Activated CD4-positive, alpha-beta memory T cell treated with anti-CD3 and anti-CD28 coated beads for 36 hours (primary cell): ENCODE measurements around the gene AVPR1A. TPM values are rescaled to one million over a fixed set of nuclear protein-coding genes. Genes with fewer than 3 reads are reported as not detected.
A peak's percentile ranks its signal among the peaks of the same experiment; 100 is the strongest.
"Not testable (repeated sequence)": the region's sequence is repeated elsewhere in the genome, so short reads cannot be mapped to it uniquely, and the experiment has no call there.

Experiments used
- CTCF ChIA-PET: fragments of 350-600 bp; sonication (Branson Sonifier 250); formaldehyde crosslinking; loops from one replicate; lab custom pipeline; 2021; ENCODE audit warnings: antibody characterized with exemption, inconsistent platforms; lab: Charles Lee
- POLR2A ChIA-PET: fragments of 350-600 bp; sonication (Branson Sonifier 250); formaldehyde crosslinking; loops from one replicate; lab custom pipeline; 2021; ENCODE audit warnings: antibody characterized with exemption; lab: Charles Lee
- DNase-seq: peaks from one replicate; pipeline ENCODE4 v3.0.0-alpha.2; 2020
- H3K27ac Mint-ChIP-seq: one replicate; pipeline ENCODE4 v1.8.0; 2021; ENCODE audit warnings: mixed read lengths
- H3K27me3 Mint-ChIP-seq: one replicate; pipeline ENCODE4 v1.8.0; 2021; ENCODE audit warnings: mixed read lengths
- H3K36me3 Mint-ChIP-seq: one replicate; pipeline ENCODE4 v1.8.0; 2021; ENCODE audit warnings: mixed read lengths
- H3K4me1 Mint-ChIP-seq: one replicate; pipeline ENCODE4 v1.8.0; 2021; ENCODE audit warnings: low read depth, mixed read lengths
- H3K4me3 Mint-ChIP-seq: one replicate; pipeline ENCODE4 v1.8.0; 2021; ENCODE audit warnings: mild to moderate bottlenecking, mixed read lengths
- H3K9me3 Mint-ChIP-seq: one replicate; pipeline ENCODE4 v1.8.0; 2021; ENCODE audit warnings: mixed read lengths
- intact Hi-C: fragments of 100-400 bp; cut with micrococcal nuclease; formaldehyde crosslinking; loops from one replicate; pipeline ENCODE4 v1.15.1; 2023
- total RNA-seq, 2 experiments: library from RNA; stranded (reverse); gene quantifications; one replicate each; pipeline ENCODE4 v1.2.3, GENCODE V29; 2021

The AVPR1A gene
- total RNA-seq, result not detected

DNA sequence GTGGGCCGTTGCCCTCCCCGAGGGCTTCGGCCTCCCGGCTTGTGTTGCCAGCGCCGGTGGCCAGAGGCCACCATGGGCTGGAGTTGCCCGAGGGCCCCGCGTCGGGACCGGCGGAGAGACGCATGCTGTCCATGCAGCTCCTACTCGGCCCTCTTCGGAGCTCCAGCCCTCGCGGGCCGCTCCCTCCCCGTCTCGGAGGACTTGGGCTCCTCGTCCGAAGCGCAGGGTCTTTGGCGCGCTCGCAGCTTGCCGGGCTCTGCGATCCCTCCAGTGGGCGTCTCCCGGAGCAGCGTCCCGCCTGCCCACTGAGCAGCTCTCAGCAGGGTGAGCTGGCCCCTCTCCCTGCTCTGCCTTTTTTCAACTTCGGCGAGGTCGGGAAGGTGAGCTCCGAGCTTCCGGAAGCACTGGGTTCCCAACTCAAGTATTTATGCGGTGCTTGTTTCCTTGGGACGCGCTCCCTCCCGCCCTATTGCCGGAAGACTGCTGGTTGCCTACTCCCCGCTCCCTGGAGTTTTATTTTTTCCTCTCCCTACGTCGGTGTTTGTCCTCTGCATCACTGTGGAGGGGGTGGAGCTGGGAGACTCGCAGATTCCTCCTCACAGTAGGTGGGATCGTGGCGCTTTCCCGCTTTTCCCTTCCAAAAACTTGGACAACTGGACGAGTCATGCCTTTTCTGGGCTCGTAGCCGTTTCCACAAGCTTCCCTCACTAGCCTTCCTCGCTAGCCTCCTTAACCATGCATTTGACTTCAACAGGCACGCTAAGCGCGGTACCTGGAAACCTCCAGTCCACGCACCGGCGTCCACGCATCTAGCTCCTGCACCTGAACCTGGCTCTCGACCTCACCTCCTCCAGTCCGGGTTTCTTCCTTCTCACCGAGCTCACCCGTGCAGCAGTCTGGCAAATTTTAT lies at the start of gene AVPR1A:
Gene AVPR1A (minus strand): TSS at position 489 of the 910 bp plus-strand sequence. CDS start 365 bp downstream, at position 124.
- CTCF ChIA-PET, result interaction anchor here (0.8 kb wide), 1 partner anchor 19 kb away, joined by 3 read pairs; no protein-coding TSS in a partner anchor

DNA sequence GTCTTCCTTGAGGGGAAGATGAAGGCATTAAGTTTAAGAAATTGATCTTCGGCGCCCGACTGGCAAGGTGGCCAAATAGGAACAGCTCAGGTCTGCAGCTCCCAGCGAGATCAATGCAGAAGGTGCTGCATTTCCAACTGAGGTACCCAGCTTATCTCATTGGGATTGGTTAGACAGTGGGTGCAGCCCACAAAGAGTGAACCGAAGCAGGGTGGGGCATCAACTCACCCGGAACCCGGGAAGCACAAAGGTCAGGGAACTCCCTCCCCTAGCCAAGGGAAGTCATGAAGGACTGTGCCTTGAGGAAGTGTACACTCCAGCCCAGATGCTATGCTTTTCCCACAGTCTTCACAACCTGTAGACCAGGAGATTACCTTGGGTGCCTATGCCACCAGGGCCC lies 45.2 kb upstream of the AVPR1A start:
- Mint-ChIP-seq H3K9me3 (peaks cover 13% of the 10 kb centered on the region), H3K27me3 (no peaks in the 10 kb centered on the region), H3K4me1 (no peaks in the 10 kb centered on the region), H3K36me3 (no peaks in the 10 kb centered on the region), H3K27ac (no peak overlapping the region), H3K4me3 (no peak overlapping the region)
- intact Hi-C loops, result no loop called here
- ChIA-PET CTCF (no interaction called here), POLR2A (no interaction called here)
- no peak for DNase-seq

More for the DNA sequence above, at the start of gene AVPR1A:
- Mint-ChIP-seq H3K4me1 (peaks cover 12% of the 10 kb centered on the region), H3K36me3 (no peaks in the 10 kb centered on the region), H3K27me3 (peaks cover 38% of the 10 kb centered on the region), H3K4me3 (no peak within 1 kb of the TSS), H3K27ac (no peak within 1 kb of the TSS), H3K9me3 (no peaks in the 10 kb centered on the region)
- no peak for DNase-seq
- POLR2A ChIA-PET, result no interaction called here
- intact Hi-C loops, result no loop called here

DNA sequence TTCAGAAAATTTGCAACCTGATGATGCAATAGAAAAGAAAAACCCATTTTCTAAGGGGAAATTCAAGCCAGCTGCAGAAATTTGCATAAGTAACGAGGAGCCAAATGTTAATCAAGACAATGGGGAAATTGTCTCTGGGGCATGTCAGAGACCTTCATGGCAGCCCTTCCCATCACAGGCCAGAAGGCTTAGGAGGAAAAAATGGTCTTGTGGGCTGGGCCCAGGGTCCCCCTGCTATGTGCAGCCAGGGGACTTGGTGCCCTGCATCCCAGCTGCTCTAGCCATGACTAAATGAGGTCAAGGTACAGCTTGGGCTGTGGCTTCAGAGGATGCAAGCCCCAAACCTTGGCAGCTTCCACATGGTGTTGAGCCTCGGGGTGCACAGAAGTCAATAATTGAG lies 28.2 kb upstream of the AVPR1A start:
- Mint-ChIP-seq H3K27ac (no peak overlapping the region), H3K9me3 (peaks cover 40% of the 10 kb centered on the region), H3K4me1 (no peaks in the 10 kb centered on the region), H3K36me3 (peaks cover 3% of the 10 kb centered on the region), H3K4me3 (no peak overlapping the region), H3K27me3 (no peaks in the 10 kb centered on the region)
- no peak for DNase-seq
- intact Hi-C loops, result no loop called here
- POLR2A ChIA-PET, result no interaction called here
- CTCF ChIA-PET, result no interaction called here

DNA sequence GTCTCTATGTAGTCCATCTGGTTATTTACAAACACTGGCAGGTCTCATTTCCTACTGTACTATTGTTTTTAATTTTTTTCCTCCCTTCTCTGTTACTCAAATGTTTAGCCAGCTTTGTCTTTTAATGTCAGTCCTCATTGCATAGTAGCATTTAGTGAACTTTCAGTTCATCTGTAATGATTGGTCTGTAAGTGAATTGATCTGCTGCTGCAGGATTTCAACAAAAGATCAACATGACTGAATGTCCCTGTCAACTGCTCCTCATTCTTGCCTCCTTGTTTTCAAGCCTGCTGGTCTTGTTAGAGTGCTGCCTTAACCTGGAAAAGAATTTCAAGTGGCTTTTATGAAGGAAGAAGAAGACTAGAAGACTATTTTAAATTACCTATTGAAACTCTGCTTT lies 19.3 kb upstream of the AVPR1A start:
- no peak for DNase-seq
- CTCF ChIA-PET, result interaction anchor here (1.4 kb wide), 1 partner anchor 19 kb away, joined by 3 read pairs; no protein-coding TSS in a partner anchor
- no peaks in the 10 kb centered on the region for H3K4me1 Mint-ChIP-seq
- POLR2A ChIA-PET, result no interaction called here
- H3K9me3 Mint-ChIP-seq, result peaks cover 3% of the 10 kb centered on the region
- H3K27ac Mint-ChIP-seq, result no peak overlapping the region
- intact Hi-C loops, result no loop called here
- no peaks in the 10 kb centered on the region for H3K36me3 Mint-ChIP-seq
- H3K27me3 Mint-ChIP-seq, result no peaks in the 10 kb centered on the region
- H3K4me3 Mint-ChIP-seq, result no peak overlapping the region

DNA sequence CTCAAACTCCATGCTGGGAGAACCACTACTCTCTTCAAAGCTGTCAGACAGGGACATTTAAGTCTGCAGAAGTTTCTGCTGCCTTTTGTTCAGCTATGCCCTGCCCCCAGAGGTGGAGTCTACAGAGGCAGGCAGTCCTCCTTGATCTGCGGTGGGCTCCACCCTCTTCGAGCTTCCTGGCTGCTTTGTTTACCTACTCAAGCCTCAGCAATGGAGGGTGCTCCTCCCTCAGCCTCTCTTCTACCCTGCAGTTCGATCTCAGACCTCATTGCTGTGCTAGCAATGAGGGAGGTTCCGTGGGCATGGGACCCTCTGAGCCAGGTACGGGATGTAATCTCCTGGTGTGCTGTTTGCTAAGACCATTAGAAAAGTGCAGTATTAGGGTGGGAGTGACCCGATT lies 16.7 kb upstream of the AVPR1A start:
- H3K4me3 Mint-ChIP-seq, DNase-seq, intact Hi-C loops: not testable (repeated sequence)

DNA sequence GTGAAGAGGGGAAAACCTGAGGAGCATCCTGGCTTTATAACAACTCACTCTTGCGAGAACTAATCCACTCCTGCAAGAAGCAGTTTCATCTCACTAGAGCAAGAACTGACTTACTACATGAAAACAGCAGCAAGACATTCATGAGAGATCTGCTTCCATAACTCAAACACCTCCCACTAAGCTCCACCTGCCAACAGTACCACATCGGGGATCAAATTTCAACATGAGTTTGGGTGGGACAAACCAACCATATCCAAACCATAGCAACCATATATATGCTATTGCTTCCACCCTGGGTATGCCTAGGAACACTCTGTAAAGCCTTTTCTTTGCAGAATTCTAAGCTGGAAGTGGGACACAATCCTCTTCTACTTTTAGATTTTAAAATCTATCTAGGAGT lies 13.9 kb upstream of the AVPR1A start:
- no peaks in the 10 kb centered on the region for H3K9me3 Mint-ChIP-seq
- no peak overlapping the region for H3K4me3 Mint-ChIP-seq
- H3K36me3 Mint-ChIP-seq, result no peaks in the 10 kb centered on the region
- H3K27me3 Mint-ChIP-seq, result no peaks in the 10 kb centered on the region
- CTCF ChIA-PET, result no interaction called here
- H3K27ac Mint-ChIP-seq, result no peak overlapping the region
- POLR2A ChIA-PET, result no interaction called here
- DNase-seq, result no peak
- no peaks in the 10 kb centered on the region for H3K4me1 Mint-ChIP-seq
- intact Hi-C loops, result no loop called here

More for the DNA sequence above, 16.7 kb upstream of the AVPR1A start:
- H3K4me1 Mint-ChIP-seq, H3K36me3 Mint-ChIP-seq, H3K27ac Mint-ChIP-seq, CTCF ChIA-PET, H3K27me3 Mint-ChIP-seq, H3K9me3 Mint-ChIP-seq, POLR2A ChIA-PET: not testable (repeated sequence)

DNA sequence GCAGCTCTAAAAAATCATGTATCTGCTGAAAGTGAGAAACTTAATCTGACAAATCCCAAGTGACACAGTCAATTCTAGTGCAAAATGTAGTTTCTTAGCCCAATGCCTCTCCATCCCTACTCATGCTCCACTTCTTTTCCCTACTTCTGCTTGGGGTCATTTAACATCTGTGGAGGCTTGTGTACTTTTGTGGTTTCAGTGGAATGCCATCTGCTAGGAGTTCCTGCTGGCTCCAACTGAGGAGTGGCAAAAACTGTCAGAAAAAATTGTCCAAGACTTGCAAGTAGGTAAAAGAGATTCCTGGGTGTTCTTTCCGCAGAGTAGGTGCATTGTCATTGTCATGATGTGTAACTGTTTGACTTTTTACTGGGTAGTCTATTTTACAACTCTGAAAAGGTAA lies 12.5 kb upstream of the AVPR1A start:
- no peak overlapping the region for H3K27ac Mint-ChIP-seq
- ChIA-PET POLR2A (no interaction called here), CTCF (no interaction called here)
- no peaks in the 10 kb centered on the region for H3K36me3 Mint-ChIP-seq
- intact Hi-C loops, result no loop called here
- no peak for DNase-seq
- no peaks in the 10 kb centered on the region for H3K9me3 Mint-ChIP-seq
- H3K4me3 Mint-ChIP-seq, result no peak overlapping the region
- H3K27me3 Mint-ChIP-seq, result no peaks in the 10 kb centered on the region
- H3K4me1 Mint-ChIP-seq, result no peaks in the 10 kb centered on the region

DNA sequence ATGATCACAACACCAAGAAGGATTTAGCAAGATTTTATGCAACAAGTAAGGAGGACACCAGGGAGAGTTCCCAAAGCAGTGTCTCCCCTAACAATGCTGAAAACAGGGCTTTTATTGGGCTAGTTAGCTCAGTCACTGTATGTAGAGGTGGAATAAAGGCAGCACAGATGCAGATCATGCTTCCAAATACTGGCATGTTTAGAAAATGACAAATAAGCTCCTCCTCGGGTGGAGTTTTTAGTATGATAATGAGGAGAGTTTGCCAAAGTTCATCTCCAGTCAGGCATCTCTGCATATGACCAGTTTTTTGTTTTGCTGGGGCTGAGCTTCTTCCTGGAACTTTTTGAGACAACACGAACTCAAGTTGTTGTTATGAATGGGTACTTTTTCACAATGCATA lies 4.4 kb upstream of the AVPR1A start:
- H3K4me3 Mint-ChIP-seq, result no peak overlapping the region
- H3K9me3 Mint-ChIP-seq, result no peaks in the 10 kb centered on the region
- H3K27ac Mint-ChIP-seq, result no peak overlapping the region
- ChIA-PET POLR2A (no interaction called here), CTCF (no interaction called here)
- intact Hi-C loops, result no loop called here
- H3K36me3 Mint-ChIP-seq, result no peaks in the 10 kb centered on the region
- peaks cover 10% of the 10 kb centered on the region for H3K4me1 Mint-ChIP-seq
- no peak for DNase-seq
- H3K27me3 Mint-ChIP-seq, result peaks cover 23% of the 10 kb centered on the region

DNA sequence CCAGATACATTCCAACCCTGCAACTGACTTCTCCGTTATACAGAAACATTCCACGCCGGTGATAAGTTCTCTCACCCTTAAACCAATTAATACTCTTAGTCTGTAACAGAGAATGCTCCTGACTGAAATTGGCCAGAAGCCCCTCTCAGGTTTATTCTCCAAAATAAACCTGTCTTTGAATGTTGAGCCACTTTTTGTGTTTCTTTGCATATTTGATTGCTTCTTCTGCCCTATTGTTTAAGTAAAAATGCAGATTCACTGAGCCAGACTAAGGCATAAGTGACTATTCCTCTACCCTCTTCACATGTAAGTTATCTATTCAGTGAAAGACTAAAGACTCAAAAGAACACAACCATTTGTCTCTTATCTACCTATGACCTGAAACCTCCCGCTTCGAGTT lies 3.6 kb upstream of the AVPR1A start:
- H3K27ac Mint-ChIP-seq, result no peak overlapping the region
- H3K36me3 Mint-ChIP-seq, result no peaks in the 10 kb centered on the region
- H3K4me3 Mint-ChIP-seq, result no peak overlapping the region
- H3K9me3 Mint-ChIP-seq, result no peaks in the 10 kb centered on the region
- H3K27me3 Mint-ChIP-seq, result peaks cover 30% of the 10 kb centered on the region
- POLR2A ChIA-PET, result no interaction called here
- peaks cover 12% of the 10 kb centered on the region for H3K4me1 Mint-ChIP-seq
- CTCF ChIA-PET, result no interaction called here
- no peak for DNase-seq
- intact Hi-C loops, result no loop called here

DNA sequence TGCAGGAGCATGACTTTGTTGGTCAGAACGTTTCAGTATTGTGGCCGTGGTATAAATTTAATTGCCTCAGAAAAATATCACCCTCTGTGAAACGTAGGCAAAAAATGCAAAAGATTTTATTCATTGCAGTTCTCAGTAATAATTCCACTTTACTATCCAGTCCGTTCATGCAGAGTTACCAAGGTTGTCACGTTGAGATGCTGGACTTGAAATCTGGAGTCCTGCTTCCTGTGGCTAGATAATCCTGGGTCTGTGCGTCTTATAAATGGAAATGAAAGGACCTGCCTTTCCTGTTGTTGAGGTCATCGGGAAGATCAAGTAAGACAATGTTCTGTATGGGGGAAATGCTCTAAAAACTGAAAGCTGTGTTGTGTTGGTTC lies 1.3 kb upstream of the AVPR1A start:
- DNase-seq, result no peak
- CTCF ChIA-PET, result interaction anchor here (1.0 kb wide), 1 partner anchor 124 kb away, joined by 3 read pairs; no protein-coding TSS in a partner anchor
- intact Hi-C loops, result no loop called here
- H3K4me1 Mint-ChIP-seq, result peaks cover 12% of the 10 kb centered on the region
- no peaks in the 10 kb centered on the region for H3K36me3 Mint-ChIP-seq
- H3K4me3 Mint-ChIP-seq, result no peak overlapping the region
- H3K9me3 Mint-ChIP-seq, result no peaks in the 10 kb centered on the region
- H3K27me3 Mint-ChIP-seq, result peaks cover 38% of the 10 kb centered on the region
- POLR2A ChIA-PET, result no interaction called here
- H3K27ac Mint-ChIP-seq, result no peak overlapping the region

DNA sequence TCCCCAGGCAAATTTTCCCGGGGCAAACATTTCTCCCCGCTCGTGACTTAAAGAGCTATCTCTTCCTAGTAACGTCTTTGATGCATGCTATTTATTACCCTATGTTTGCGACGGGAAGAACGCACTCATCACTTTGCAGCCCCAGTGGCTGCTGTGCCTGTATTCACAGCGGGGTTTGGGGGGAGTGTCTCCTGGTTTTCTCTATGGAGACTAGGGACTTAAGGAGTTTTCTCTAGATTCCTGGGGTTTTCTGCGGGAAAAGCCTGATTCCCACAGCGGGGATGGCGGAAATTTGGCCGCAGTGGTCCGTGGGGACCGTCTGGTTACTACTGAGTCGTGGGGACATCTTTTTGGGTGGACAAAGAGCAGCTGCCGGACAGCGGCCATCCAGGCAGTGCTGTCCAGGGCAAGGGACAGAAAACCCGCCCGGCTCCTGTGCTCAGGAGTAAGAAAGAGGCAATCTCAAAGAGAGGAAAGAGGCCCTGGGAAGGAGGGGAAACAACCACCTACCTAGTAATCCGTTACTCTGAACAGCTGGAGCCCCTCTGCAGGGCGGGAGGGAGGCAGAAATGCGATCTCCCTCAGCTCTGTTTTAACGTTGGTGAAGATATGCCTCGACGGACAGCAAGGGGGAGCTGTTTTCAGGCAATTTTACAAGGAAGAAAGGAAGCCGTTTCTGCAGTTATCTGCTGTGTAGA lies 771 bp upstream of the AVPR1A start:
- H3K4me3 Mint-ChIP-seq, result no peak overlapping the region
- DNase-seq, result peak; percentile 29
- peaks cover 38% of the 10 kb centered on the region for H3K27me3 Mint-ChIP-seq
- intact Hi-C loops, result no loop called here
- ChIA-PET POLR2A (no interaction called here), CTCF (interaction anchor here (0.8 to 1.0 kb wide), 2 partner anchors 19 to 124 kb away, joined by 3 read pairs; no protein-coding TSS in a partner anchor)
- H3K36me3 Mint-ChIP-seq, result no peaks in the 10 kb centered on the region
- H3K27ac Mint-ChIP-seq, result no peak overlapping the region
- H3K9me3 Mint-ChIP-seq, result no peaks in the 10 kb centered on the region
- peaks cover 12% of the 10 kb centered on the region for H3K4me1 Mint-ChIP-seq

DNA sequence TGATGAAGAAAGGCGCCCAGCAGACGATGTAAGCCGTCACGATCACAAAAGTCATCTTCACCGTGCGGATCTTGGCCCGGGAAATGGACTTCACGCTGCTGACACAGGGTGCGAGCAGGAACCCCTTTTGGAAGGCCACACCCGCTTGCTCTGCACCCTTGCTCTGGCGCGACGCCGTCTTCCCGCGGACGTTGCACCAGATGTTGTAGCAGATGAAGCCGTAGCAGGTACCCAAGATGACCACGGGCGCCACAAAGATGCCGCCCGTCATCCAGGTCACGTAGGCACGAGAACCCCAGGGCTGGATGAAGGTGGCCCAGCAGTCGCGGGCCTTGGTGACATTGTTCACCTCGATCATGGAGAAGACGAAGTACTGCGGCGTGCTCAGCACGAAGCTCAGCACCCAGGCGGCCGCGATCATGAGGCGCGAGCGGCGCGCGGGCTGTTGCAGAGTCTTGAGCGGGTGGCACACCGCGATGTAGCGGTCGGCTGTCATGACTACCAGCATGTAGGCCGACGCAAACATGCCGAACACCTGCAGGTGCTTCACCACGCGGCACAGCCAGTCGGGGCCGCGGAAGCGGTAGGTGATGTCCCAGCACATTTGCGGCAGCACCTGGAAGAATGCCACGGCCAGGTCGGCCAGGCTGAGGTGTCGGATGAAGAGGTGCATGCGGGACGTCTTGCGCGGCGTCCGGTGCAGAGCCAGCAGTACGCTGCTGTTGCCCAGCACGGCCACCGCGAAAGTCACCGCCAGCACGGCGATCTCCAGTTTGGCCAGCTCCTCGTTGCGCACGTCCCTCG lies 890 bp downstream of the AVPR1A start:
- ChIA-PET POLR2A (no interaction called here), CTCF (no interaction called here)
- peaks cover 38% of the 10 kb centered on the region for H3K27me3 Mint-ChIP-seq
- DNase-seq, result peak; percentile 11
- intact Hi-C loops, result no loop called here
- H3K36me3 Mint-ChIP-seq, result no peaks in the 10 kb centered on the region
- H3K9me3 Mint-ChIP-seq, result no peaks in the 10 kb centered on the region
- no peak overlapping the region for H3K27ac Mint-ChIP-seq
- H3K4me1 Mint-ChIP-seq, result peaks cover 12% of the 10 kb centered on the region
- no peak overlapping the region for H3K4me3 Mint-ChIP-seq
